ENCODE measurements around the gene RND2. TPM values are rescaled to one million over a fixed set of nuclear protein-coding genes. Genes with fewer than 3 reads are reported as not detected.

Gene RND2
- total RNA-seq, 1 experiment from 2014 or later = 5.5 TPM

DNA sequence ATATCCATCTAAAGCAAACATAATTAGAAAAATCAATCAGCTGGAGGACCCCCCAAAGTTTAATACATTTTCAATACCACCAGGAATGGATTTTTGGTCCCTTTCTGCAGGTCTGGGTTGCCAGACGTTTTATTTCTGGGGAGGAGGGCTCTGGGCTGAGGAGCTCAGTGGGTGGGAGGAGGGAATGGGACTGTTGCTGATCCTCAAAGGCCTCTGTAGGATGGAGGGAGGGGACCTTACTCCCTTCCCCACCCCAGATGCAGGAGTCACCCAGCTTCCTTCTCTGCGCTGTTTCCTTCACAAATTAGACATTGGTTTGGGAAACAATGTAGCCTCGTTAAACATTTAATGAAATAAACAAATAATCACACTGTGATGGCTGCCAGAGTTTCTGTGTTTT is 6.6 kb downstream of the RND2 start:
- intact Hi-C loops (cut with micrococcal nuclease; ENCODE audit: unreplicated experiment) = no loop called here
- no peak overlapping the region for H3K27ac ChIP-seq (ENCODE audit: low read depth, low read length, poor library complexity, severe bottlenecking)
- no peaks in the 10 kb centered on the region for H3K36me3 ChIP-seq (ENCODE audit: insufficient read depth, low read length, poor library complexity, severe bottlenecking)
- H3K9me3 ChIP-seq (ENCODE audit: low read depth, low read length, poor library complexity, severe bottlenecking) = no peaks in the 10 kb centered on the region
- no TSS peak for BruUV-seq (replicated peaks)
- no peak for TF ChIP-seq EZH2 (IDR thresholded peaks at IDR 0.05; ENCODE audit: borderline replicate concordance, low read depth, low read length, poor library complexity, severe bottlenecking)
- TF ChIP-seq CTCF (conservative IDR thresholded peaks at IDR 0.05; ENCODE audit: low read depth, low read length) = no peak
- no peak overlapping the region for H3K4me3 ChIP-seq (ENCODE audit: low read depth, low read length, poor library complexity, severe bottlenecking)
- no peak for DNase-seq (ENCODE audit: low spot score)
- CTCF ChIA-PET = no interaction called here
- no peaks in the 10 kb centered on the region for H3K27me3 ChIP-seq (replicated peaks; ENCODE audit: insufficient read depth, low read depth, low read length, poor library complexity)
- POLR2A ChIA-PET (ENCODE audit: low non-redundant PET) = no interaction called here
- no peaks in the 10 kb centered on the region for H3K4me1 ChIP-seq (ENCODE audit: insufficient read depth, low read length, poor library complexity, severe bottlenecking)

GRCh38 chr17:43033948-43034881 is 9.2 kb downstream of the RND2 start:
- no TSS peak for BruUV-seq (replicated peaks)
- H3K4me3 ChIP-seq (ENCODE audit: low read depth, low read length, poor library complexity, severe bottlenecking) = no peak overlapping the region
- TF ChIP-seq CTCF (conservative IDR thresholded peaks at IDR 0.05; ENCODE audit: low read depth, low read length) (no peak), EZH2 (IDR thresholded peaks at IDR 0.05; ENCODE audit: borderline replicate concordance, low read depth, low read length, poor library complexity, severe bottlenecking) (no peak)
- no peaks in the 10 kb centered on the region for H3K27me3 ChIP-seq (replicated peaks; ENCODE audit: insufficient read depth, low read depth, low read length, poor library complexity)
- no peaks in the 10 kb centered on the region for H3K9me3 ChIP-seq (ENCODE audit: low read depth, low read length, poor library complexity, severe bottlenecking)
- H3K27ac ChIP-seq (ENCODE audit: low read depth, low read length, poor library complexity, severe bottlenecking) = no peak overlapping the region
- no peaks in the 10 kb centered on the region for H3K4me1 ChIP-seq (ENCODE audit: insufficient read depth, low read length, poor library complexity, severe bottlenecking)
- ChIA-PET POLR2A (ENCODE audit: low non-redundant PET) (no interaction called here), CTCF (interaction anchor here (0.5 to 1.3 kb wide), 2 partner anchors 10 to 271 kb away, joined by 4 to 9 read pairs; no protein-coding TSS in a partner anchor)
- DNase-seq (ENCODE audit: low spot score) = no peak
- intact Hi-C loops (cut with micrococcal nuclease; ENCODE audit: unreplicated experiment) = no loop called here
- no peaks in the 10 kb centered on the region for H3K36me3 ChIP-seq (ENCODE audit: insufficient read depth, low read length, poor library complexity, severe bottlenecking)

- no peaks in the 10 kb centered on the region for H3K9me3 ChIP-seq (ENCODE audit: low read depth, low read length, poor library complexity, severe bottlenecking)
- H3K36me3 ChIP-seq (ENCODE audit: insufficient read depth, low read length, poor library complexity, severe bottlenecking) = no peaks in the 10 kb centered on the region
- H3K27me3 ChIP-seq (replicated peaks; ENCODE audit: insufficient read depth, low read depth, low read length, poor library complexity) = no peaks in the 10 kb centered on the region
- DNase-seq (ENCODE audit: low spot score) = no peak
- H3K4me3 ChIP-seq (ENCODE audit: low read depth, low read length, poor library complexity, severe bottlenecking) = no peak overlapping the region
- intact Hi-C loops (cut with micrococcal nuclease; ENCODE audit: unreplicated experiment) = no loop called here
- ChIA-PET POLR2A (ENCODE audit: low non-redundant PET) (no interaction called here), CTCF (no interaction called here)
- TF ChIP-seq CTCF (conservative IDR thresholded peaks at IDR 0.05; ENCODE audit: low read depth, low read length) (no peak), EZH2 (IDR thresholded peaks at IDR 0.05; ENCODE audit: borderline replicate concordance, low read depth, low read length, poor library complexity, severe bottlenecking) (no peak)
- H3K27ac ChIP-seq (ENCODE audit: low read depth, low read length, poor library complexity, severe bottlenecking) = no peak overlapping the region
- no TSS peak for BruUV-seq (replicated peaks)
- no peaks in the 10 kb centered on the region for H3K4me1 ChIP-seq (ENCODE audit: insufficient read depth, low read length, poor library complexity, severe bottlenecking)
These were observed 9.9 kb downstream of the RND2 start for GRCh38 chr17:43034894-43035293.
